Activated CD8-positive, alpha-beta T cell treated with anti-CD3 and anti-CD28 coated beads, Interleukin-2, amount 10 ng/mL, durations not matched to agents 7 days and 5 days (primary cell): ENCODE results near the gene PTPN1. TPM values are rescaled to one million over a fixed set of nuclear protein-coding genes. Genes with fewer than 3 reads are reported as not detected.

Source experiments
- microRNA-seq: library from miRNA; unstranded; fragments of <30 nt; microRNA quantifications from one replicate; pipeline ENCODE4 v1.2.0, GENCODE V29; 2022
- total RNA-seq, 2 experiments: library from RNA; stranded (reverse); gene quantifications; one replicate each; pipeline ENCODE4 v1.2.3, GENCODE V29; 2021

The PTPN1 gene
- total RNA-seq, 2 experiments from 2014 or later = 59.7 to 62.5 TPM

Small RNAs within 50 kb of the gene (microRNA-seq; reads per million reads assigned to microRNA genes)
- gene MIR1302-5 (not detected), gene MIR645 (not detected)

Other genes starting within 250 kb of the PTPN1 start
- gene RIPOR3, start 181.2 kb downstream of the PTPN1 start, total RNA-seq = not detected
- gene PARD6B, start 221.2 kb downstream of the PTPN1 start, total RNA-seq = 1 to 10 TPM; 4.3 to 6.0 TPM